A549 (cell line): ENCODE data around the gene SH3RF3.

Experiments
- CTCF ChIP-seq: fragments of >200 bp; sonication (Bioruptor Twin); formaldehyde crosslinking; IDR thresholded peaks from 3 replicates; pipeline ENCODE4 v1.5.1; 2016
- EHF ChIP-seq: fragments of 250-450 bp; sonication (Bioruptor Pico); IDR thresholded peaks from 2 replicates; pipeline ENCODE4 v1.5.0; 2020; ENCODE audit warnings: mild to moderate bottlenecking
- EP300 ChIP-seq, 2 experiments: fragments of >200 bp; sonication (Bioruptor Twin); formaldehyde crosslinking; IDR thresholded peaks; 2 replicates in 1 of 2; 3 replicates in 1 of 2; pipeline ENCODE4 v1.6.1; 2016 to 2017
- MYC ChIP-seq: IDR thresholded peaks from 2 replicates; pipeline ENCODE4 v1.6.1; 2012; ENCODE audit warnings: mild to moderate bottlenecking, inconsistent platforms, low read length, improper control_type of control experiment, borderline replicate concordance
- POLR2A ChIP-seq: IDR thresholded peaks from 2 replicates; pipeline ENCODE4 v1.6.1; 2012; ENCODE audit warnings: mild to moderate bottlenecking, low read length
- RFX5 ChIP-seq: fragments of 450-650 bp; IDR thresholded peaks from 2 replicates; pipeline ENCODE4 v1.7.1; 2014; ENCODE audit warnings: antibody characterized with exemption, mild to moderate bottlenecking, moderate library complexity
- ZFP36 ChIP-seq: fragments of 450-650 bp; IDR thresholded peaks from 2 replicates; pipeline ENCODE4 v1.6.1; 2014; ENCODE audit warnings: borderline replicate concordance; ENCODE audit not compliant: partially characterized antibody
- TF ChIP-seq, protein P1 (sequence below): fragments of 450-650 bp; IDR thresholded peaks from 2 replicates; pipeline ENCODE4 v1.6.1; 2014; ENCODE audit warnings: antibody characterized with exemption
- TF ChIP-seq, protein P2 (sequence below): fragments of 200-600 bp; sonication (generic); IDR thresholded peaks from 2 replicates; pipeline ENCODE4 v1.6.1; 2016; ENCODE audit warnings: antibody characterized with exemption, mild to moderate bottlenecking, moderate library complexity

DNA sequence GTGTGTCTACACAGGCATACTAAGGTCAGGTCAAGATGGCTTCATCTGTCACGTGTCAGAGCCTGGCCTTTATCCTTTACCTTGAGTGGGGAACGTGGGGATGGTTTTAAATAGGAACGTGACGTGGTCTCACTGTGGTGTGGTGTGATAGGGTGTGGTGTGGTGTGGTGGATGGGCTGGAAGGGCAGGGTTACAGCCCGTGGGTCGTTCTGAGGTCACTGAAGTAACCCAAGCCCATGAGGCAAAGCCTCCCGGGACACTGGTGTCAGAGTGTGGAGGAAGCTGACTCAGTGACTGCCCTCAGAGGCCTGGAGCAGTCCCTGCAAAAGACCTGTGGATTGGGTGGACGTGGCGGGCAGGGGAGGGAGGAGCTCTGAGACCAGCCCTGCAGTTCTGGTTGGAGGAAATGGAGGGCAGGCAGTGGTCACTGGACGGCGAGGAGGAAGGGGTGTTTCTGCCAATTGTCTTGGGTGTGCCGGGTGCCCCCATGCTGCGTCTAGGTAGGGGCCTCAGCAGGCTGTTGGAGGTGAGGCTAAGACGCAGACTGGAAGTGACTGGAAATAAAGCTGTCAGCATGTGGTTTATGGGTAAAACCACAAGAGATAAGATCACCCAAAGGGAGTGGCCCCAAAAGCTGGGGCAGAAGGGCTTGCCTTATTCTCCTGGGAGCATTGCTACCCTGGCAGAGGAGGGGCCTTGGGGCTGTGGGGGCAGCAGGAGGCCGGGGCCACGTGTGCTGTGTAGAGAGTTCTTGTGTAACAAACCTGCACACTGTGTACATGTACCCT lies 84.8 kb downstream of the SH3RF3 start:
- no peak for TF ChIP-seq POLR2A
- no peak for TF ChIP-seq CTCF
- no peak for TF ChIP-seq MYC
- TF ChIP-seq, protein P1, sequence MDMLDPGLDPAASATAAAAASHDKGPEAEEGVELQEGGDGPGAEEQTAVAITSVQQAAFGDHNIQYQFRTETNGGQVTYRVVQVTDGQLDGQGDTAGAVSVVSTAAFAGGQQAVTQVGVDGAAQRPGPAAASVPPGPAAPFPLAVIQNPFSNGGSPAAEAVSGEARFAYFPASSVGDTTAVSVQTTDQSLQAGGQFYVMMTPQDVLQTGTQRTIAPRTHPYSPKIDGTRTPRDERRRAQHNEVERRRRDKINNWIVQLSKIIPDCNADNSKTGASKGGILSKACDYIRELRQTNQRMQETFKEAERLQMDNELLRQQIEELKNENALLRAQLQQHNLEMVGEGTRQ: no peak
- TF ChIP-seq ZFP36: no peak
- TF ChIP-seq, protein P2, sequence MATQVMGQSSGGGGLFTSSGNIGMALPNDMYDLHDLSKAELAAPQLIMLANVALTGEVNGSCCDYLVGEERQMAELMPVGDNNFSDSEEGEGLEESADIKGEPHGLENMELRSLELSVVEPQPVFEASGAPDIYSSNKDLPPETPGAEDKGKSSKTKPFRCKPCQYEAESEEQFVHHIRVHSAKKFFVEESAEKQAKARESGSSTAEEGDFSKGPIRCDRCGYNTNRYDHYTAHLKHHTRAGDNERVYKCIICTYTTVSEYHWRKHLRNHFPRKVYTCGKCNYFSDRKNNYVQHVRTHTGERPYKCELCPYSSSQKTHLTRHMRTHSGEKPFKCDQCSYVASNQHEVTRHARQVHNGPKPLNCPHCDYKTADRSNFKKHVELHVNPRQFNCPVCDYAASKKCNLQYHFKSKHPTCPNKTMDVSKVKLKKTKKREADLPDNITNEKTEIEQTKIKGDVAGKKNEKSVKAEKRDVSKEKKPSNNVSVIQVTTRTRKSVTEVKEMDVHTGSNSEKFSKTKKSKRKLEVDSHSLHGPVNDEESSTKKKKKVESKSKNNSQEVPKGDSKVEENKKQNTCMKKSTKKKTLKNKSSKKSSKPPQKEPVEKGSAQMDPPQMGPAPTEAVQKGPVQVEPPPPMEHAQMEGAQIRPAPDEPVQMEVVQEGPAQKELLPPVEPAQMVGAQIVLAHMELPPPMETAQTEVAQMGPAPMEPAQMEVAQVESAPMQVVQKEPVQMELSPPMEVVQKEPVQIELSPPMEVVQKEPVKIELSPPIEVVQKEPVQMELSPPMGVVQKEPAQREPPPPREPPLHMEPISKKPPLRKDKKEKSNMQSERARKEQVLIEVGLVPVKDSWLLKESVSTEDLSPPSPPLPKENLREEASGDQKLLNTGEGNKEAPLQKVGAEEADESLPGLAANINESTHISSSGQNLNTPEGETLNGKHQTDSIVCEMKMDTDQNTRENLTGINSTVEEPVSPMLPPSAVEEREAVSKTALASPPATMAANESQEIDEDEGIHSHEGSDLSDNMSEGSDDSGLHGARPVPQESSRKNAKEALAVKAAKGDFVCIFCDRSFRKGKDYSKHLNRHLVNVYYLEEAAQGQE: no peak
- TF ChIP-seq EHF (CRISPR knock-in tag): no peak
- TF ChIP-seq RFX5: no peak
- no peak for TF ChIP-seq EP300 (IDR thresholded peaks at IDR 0.05)
